DMS153 treated with DMSO at 0.1 percent for 48 hours (cell line): ENCODE results near the gene MAST4.

ENCODE experiments used
- DNase-seq: peaks from one replicate; lab custom pipeline; 2025; ENCODE audit not compliant: unreplicated experiment; lab: John Stamatoyannopoulos, UW

MAST4 gene

DNA sequence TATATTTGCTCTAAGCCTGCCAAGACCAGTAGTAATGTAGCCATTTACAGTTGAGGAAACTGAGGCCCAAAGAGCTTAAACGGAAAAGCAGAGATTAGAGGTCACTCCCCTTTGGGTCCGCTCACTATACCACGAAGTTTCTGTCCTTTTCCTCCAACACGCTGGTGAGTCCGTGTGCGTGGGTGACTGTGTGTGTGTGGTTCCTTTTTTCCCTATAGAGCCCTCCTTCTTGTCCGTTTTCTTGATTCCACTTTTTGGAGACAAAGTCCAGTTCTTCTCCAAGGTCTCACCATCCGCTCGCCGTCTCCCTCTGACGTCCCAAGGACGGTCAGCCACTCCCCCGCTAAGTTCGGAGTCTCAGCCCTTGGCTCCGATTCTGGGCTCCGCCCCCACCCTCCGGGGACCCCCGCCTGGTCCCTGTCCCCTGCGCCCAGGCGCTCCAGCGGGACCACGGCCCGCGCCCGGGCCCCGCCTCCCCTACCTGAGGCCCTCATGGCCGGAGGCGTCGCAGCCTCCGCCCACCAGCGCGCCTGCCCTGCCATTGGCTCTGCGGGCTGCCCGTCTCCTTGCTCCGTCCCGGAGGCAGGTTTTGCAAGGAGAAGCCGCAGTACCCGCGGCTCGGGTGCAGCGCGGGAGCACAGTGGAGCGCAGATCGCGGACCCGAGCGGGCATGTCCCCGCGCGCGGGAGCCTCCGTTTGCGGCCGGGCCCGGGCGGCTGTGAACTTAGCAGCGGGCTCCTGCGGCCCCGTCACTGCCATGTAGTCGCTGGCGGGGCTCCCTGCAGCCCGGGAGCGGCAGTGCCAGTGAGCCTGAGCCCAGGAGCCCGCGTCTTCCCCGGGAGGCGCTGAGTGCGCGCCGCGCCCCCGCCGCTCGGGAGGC, at the start of gene MAST4:
Gene MAST4 (plus strand): TSS at position 638 of the 880 bp plus-strand sequence. CDS start 263 bp downstream, outside the sequence.
- peak; percentile 42 for DNase-seq

- DNase-seq, result no peak
Measured at GRCh38 chr5:66546541-66546940, 49.7 kb upstream of the MAST4 start.

GRCh38 chr5:66551338-66551737, 44.9 kb upstream of the MAST4 start:
- DNase-seq, result no peak

DNA sequence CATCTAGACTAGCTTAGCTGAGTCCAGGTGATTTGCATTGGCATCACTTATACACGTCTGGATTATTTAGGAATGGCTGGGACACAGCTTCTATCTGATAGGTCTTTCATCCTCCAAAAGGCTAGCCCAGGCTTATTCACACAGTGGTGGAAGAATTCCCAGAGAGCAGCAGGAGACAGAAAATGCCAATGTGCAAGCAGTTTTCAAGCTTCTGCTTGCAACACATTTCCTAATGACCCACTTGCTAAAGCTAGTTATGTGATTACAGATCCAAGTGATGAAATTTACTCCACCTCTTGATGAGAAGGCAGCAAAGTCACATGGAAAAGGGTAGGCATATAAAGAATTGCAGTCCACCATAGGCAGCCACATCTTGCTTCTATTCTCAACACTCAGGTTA, 44.2 kb upstream of the MAST4 start:
- DNase-seq, result no peak

- no peak for DNase-seq
Measured at GRCh38 chr5:66553368-66553912, 42.8 kb upstream of the MAST4 start.

GRCh38 chr5:66553916-66554575, 42.1 kb upstream of the MAST4 start:
- no peak for DNase-seq

DNA sequence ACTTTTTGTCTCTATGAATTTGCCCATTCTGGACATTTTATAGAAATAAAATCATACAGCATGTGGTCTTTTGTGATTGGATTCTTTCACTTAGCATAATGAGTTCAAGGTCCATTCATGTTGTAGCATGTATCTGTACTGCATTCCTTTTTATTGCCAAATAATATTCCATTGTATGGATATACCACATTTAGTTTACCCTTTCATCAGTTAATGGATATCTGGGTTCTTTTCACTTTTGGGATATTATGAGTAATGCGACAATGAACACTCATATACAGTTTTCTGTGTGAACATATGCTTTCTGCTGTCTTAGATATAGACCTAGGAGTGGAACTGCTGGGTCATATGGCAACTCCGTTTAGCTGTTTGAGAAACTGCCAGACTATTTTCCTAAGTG, 41.3 kb upstream of the MAST4 start:
- no peak for DNase-seq

GRCh38 chr5:66558560-66558959, 37.6 kb upstream of the MAST4 start:
- DNase-seq, result no peak

DNA sequence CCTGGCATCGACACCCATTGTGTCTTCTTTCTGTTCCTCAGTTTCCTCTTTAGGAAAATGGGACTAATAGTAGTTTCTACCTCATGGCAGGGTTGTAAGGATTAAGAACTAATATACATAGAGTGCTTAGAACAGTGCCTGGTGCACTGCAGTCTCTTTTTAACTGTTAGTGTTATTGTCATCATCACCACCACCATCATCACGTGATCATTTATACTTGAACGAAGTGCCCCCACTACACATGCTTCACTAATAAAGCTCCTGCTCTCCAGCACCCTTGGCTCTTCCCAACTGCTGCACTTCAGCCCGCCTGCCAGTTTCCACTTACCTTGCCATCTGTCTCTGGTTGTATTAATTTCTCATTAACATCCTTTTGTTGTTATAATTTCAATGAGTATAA, 35.8 kb upstream of the MAST4 start:
- DNase-seq, result no peak

- no peak for DNase-seq
Measured at GRCh38 chr5:66561256-66561990, 34.8 kb upstream of the MAST4 start.

GRCh38 chr5:66565878-66566277, 30.3 kb upstream of the MAST4 start:
- DNase-seq, result no peak

DNA sequence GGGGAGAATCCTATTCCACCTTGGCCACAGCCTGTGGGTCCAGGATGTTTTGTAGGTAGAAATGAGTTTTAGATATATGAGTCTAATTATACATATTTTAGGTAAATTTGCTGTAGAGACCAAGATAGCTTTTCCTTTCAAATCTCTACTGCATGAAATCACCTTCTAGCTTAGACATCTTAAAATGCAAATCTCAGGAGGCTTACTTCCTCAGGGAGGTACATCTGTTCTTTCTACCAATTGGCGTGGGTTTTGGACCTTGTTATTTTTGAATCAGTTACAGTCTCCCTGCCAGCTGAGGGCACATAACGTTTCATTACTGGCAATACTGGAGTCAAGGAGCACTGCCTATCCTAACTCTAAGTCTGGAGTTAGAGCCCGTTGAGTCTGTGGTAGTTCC, 28.7 kb upstream of the MAST4 start:
- DNase-seq, result no peak

DNA sequence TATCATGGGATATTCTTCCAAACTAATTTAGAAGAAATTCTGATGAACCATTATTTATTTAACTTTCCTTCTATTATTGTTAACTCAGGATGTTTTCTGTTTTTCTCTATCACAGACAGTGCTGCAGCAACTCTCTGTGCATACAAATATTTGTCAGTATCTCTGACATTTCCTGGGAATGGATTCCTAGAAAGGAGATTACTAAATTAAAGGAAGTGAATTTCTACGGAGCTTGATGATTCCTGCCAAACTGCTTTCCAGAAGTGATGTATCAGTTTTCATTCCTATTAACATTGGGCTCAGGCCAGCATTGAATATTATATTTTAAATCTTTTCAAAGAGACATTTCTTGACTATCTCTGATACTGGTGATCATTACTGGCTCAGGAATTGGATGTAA, 26.0 kb upstream of the MAST4 start:
- DNase-seq, result no peak

- no peak for DNase-seq
Measured at GRCh38 chr5:66573733-66574132, 22.5 kb upstream of the MAST4 start.

GRCh38 chr5:66582499-66583165, 13.6 kb upstream of the MAST4 start:
- DNase-seq, result no peak

GRCh38 chr5:66585291-66585690, 10.9 kb upstream of the MAST4 start:
- no peak for DNase-seq

DNA sequence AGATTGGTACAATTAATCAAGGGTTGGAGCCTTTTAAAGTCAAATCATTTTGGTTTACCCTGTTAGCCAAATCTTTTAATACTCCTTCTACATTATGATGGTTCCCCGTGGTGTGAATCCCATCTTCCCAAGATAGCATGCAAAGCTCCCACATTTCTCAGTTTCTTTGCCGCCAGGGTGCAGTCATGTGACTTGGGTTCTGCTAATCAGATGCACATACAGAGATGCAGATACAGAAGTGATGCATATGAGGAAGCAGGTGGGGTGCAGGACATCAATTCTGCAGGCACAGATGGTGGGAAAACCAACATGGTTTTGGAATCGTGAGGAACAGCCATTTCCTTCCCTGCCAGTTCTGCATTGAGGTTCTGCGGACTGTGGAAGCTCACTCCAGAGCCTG, 8.4 kb upstream of the MAST4 start:
- no peak for DNase-seq

GRCh38 chr5:66596636-66597182, 516 bp downstream of the MAST4 start:
- DNase-seq, result no peak

GRCh38 chr5:66597183-66597757, 1.1 kb downstream of the MAST4 start:
- DNase-seq, result no peak

DNA sequence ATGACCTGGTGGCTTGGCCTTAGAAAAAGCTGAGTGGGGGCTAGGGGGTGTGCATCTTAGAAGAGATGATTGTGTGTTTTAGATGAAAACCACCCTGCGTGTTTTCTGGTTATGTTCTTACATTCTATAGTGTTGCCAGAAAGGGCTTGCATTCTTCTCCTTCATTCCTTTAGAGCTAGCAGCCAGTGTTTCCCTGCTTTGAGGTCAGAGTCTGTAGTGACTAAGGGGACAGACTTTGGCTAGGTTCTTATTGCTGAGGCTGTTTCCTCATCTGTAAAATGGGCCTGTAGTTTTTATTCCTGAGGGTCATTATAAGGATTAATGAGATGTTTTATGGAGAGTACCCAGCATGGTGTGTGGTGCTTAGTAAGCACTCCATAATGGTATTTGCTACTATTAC, 6.4 kb downstream of the MAST4 start:
- no peak for DNase-seq
